ENCODE measurements around the gene PRDM15.

The PRDM15 gene

GRCh38 chr21:41907496-41908258 is 28.5 kb upstream of the PRDM15 start:
- DNase-seq (ENCODE audit: low read depth in 2 of 2) = no peak

GRCh38 chr21:41906770-41907169 is 27.6 kb upstream of the PRDM15 start:
- no peak for DNase-seq (ENCODE audit: low read depth in 2 of 2)

GRCh38 chr21:41903559-41904351 is 24.6 kb upstream of the PRDM15 start:
- no peak for DNase-seq (ENCODE audit: low read depth in 2 of 2)

GRCh38 chr21:41902946-41903345 is 23.8 kb upstream of the PRDM15 start:
- DNase-seq (ENCODE audit: low read depth in 2 of 2) = no peak

- no peak for DNase-seq (ENCODE audit: low read depth in 2 of 2)
Measured at GRCh38 chr21:41901782-41902181, 22.6 kb upstream of the PRDM15 start.

GRCh38 chr21:41901099-41901498 is 22.0 kb upstream of the PRDM15 start:
- DNase-seq (ENCODE audit: low read depth in 2 of 2) = no peak

GRCh38 chr21:41900401-41900800 is 21.3 kb upstream of the PRDM15 start:
- DNase-seq (ENCODE audit: low read depth in 2 of 2) = no peak

- no peak for DNase-seq (ENCODE audit: low read depth in 2 of 2)
Measured at GRCh38 chr21:41899426-41900202, 20.5 kb upstream of the PRDM15 start.

GRCh38 chr21:41898998-41899397 is 19.9 kb upstream of the PRDM15 start:
- DNase-seq (ENCODE audit: low read depth in 2 of 2) = no peak

- DNase-seq (ENCODE audit: low read depth in 2 of 2) = no peak
Measured at GRCh38 chr21:41897700-41898099, 18.6 kb upstream of the PRDM15 start.

GRCh38 chr21:41897047-41897669 is 18.0 kb upstream of the PRDM15 start:
- no peak for DNase-seq (ENCODE audit: low read depth in 2 of 2)

GRCh38 chr21:41895643-41896493 is 16.7 kb upstream of the PRDM15 start:
- DNase-seq (ENCODE audit: low read depth in 2 of 2) = peak in 1 of 2 donors; percentile 34

GRCh38 chr21:41894922-41895557 is 15.9 kb upstream of the PRDM15 start:
- no peak for DNase-seq (ENCODE audit: low read depth in 2 of 2)

GRCh38 chr21:41894511-41894910 is 15.4 kb upstream of the PRDM15 start:
- DNase-seq (ENCODE audit: low read depth in 2 of 2) = no peak

- no peak for DNase-seq (ENCODE audit: low read depth in 2 of 2)
Measured at GRCh38 chr21:41892726-41893125, 13.6 kb upstream of the PRDM15 start.

GRCh38 chr21:41891132-41891531 is 12.0 kb upstream of the PRDM15 start:
- DNase-seq (ENCODE audit: low read depth in 2 of 2) = no peak

GRCh38 chr21:41890355-41890754 is 11.2 kb upstream of the PRDM15 start:
- no peak for DNase-seq (ENCODE audit: low read depth in 2 of 2)

GRCh38 chr21:41888749-41889376 is 9.7 kb upstream of the PRDM15 start:
- no peak for DNase-seq (ENCODE audit: low read depth in 2 of 2)

GRCh38 chr21:41887667-41888066 is 8.5 kb upstream of the PRDM15 start:
- no peak for DNase-seq (ENCODE audit: low read depth in 2 of 2)

- no peak for DNase-seq (ENCODE audit: low read depth in 2 of 2)
Measured at GRCh38 chr21:41886328-41886727, 7.2 kb upstream of the PRDM15 start.

Measured in stimulated activated CD8-positive, alpha-beta memory T cell treated with anti-CD3 and anti-CD28 coated beads, Interleukin-2, amount 100 ng/mL, for 1 hour (primary cell).